SIG-M5 treated with dmso at 0.1 percent for 504 hours (cell line): ENCODE measurements around the gene JMJD8.

Source experiments
- DNase-seq: peaks from one replicate; lab custom pipeline; 2025; ENCODE audit not compliant: unreplicated experiment; lab: John Stamatoyannopoulos, UW

Gene JMJD8

DNA sequence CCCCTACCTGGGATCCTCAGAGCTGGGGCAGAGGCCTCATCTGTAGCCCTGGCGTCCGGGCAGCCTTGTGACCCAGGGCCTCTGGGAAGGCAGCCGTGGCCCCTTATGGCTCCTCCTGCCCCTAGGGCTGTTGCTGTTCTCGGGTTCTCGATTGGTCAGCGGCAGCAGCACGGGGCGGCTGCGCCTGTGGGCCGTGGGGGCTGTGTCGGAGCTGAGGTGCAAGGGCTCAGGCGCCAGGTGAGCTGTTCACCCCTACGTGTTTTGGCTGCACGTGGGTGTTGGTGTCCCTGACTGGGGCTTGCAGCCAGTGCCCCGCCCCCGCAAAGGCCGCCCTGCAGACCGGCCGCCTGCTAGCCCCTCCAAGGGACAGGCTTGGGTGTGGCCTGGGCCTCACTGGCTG, 22.0 kb downstream of the JMJD8 start:
- no peak for DNase-seq

DNA sequence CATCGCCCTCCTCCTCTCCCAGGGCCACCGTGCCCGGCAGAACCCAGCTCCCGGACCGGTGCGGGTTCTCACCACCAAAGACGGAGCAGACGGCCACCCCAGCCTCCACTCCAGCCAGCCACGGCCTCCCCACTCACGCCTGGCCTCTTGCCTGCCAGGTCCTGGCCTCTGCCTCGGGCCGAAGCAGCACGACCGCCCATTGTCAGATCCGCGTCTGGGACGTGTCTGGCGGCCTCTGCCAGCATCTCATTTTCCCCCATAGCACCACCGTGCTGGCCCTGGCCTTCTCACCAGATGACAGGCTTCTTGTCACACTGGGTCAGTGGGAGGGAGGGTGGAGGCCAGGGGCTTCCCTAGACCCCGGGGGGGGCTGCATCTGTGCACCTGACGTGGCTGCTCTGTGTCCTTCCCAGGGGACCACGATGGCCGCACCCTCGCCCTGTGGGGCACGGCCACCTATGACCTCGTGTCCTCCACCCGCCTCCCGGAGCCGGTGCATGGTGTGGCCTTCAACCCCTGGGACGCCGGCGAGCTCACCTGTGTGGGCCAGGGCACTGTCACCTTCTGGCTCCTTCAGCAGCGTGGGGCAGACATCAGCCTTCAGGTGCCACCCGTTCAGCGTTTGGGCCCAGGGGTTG, 22.8 kb downstream of the JMJD8 start:
- DNase-seq, result no peak

- DNase-seq, result peak; percentile 77
These were observed 23.5 kb downstream of the JMJD8 start for GRCh38 chr16:660459-661183.

GRCh38 chr16:660132-660458, 24.0 kb downstream of the JMJD8 start:
- no peak for DNase-seq

GRCh38 chr16:659618-660017, 24.5 kb downstream of the JMJD8 start:
- DNase-seq, result no peak

- DNase-seq, result no peak
These were observed 25.2 kb downstream of the JMJD8 start for GRCh38 chr16:658679-659571.

DNA sequence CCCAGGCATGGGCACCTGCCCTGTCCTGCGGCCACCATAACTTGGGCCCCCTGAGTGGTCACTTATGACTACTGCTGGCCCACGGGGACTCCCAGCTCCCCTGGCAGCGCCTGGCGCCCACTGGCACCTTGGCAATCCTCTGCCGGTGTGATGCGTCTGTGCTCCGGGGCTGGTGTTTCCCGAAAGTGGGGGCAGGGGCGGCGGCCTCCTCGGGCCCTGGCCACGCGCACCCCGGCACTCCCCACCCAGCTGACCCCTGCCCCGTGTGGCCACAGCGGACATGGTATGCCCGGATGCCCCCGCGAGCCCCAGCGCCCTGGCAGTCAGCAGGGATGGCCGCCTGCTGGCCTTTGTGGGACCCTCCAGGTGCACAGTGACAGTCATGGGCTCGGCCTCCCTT, 26.6 kb downstream of the JMJD8 start:
- DNase-seq, result no peak

DNA sequence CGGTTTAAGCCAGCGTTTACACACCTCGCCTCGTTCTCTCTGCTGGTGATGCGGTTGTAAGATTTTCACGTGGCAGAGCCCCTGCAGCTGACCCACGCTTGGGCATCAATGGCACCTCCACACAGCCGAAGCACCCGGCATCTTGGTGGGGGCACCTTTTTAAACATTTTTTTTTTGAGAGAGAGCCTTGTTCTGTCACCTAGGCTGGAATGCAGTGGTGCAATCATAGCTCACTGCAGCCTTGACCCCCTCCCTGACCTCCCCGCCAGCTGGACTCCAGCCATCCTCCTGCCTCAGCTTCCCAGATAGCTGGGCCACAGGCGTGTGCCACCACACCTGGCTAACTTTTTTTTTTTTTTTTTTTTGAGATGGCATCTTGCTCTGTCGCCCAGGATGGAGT, 30.1 kb downstream of the JMJD8 start:
- no peak for DNase-seq

DNA sequence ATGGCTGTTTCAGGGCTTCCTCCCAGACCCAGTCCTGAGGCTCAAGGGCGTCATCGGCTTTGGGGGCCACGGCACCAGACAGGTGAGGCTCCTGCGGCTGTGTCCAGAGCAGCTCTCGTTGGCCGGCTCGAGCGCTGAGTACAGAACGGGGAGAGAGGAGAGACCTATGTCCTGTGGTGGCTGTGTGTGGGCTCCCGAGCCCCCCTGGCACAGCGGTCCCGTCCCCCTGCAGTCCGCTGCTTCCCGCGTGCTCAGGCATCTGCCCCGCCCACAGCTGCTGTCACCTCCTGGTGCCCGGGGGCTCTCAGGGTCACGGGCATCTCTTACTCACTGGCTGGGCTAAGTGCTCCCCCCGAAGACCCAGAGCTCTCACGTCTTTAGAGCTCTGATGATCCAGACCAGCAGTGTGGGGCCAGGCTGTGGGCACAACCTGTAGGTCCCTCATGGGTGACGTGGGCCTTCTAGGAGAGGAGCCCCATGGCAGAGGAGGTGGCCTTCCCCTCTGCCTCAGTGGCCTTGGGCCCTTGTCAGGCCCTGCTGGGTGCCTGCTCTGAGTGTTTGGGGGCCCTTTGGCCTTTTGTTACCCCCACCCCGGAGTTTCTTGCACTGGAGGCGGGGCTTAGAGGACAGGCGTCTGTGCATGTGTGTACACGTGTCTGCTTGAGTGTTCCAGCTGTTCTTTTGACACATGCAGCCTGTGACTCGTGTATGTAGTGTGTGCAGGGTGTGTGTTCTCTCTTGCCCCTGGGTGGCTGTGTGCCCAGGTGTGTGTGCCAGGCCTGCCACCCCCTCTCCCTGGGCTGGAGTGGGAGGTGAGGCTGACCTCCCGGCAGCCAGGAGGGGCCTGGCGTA, 31.5 kb downstream of the JMJD8 start:
- DNase-seq, result no peak

- DNase-seq, result no peak
These were observed 32.3 kb downstream of the JMJD8 start for GRCh38 chr16:651844-652243.

- peak; percentile 27 for DNase-seq
These were observed 34.5 kb downstream of the JMJD8 start for GRCh38 chr16:649631-650030.

DNA sequence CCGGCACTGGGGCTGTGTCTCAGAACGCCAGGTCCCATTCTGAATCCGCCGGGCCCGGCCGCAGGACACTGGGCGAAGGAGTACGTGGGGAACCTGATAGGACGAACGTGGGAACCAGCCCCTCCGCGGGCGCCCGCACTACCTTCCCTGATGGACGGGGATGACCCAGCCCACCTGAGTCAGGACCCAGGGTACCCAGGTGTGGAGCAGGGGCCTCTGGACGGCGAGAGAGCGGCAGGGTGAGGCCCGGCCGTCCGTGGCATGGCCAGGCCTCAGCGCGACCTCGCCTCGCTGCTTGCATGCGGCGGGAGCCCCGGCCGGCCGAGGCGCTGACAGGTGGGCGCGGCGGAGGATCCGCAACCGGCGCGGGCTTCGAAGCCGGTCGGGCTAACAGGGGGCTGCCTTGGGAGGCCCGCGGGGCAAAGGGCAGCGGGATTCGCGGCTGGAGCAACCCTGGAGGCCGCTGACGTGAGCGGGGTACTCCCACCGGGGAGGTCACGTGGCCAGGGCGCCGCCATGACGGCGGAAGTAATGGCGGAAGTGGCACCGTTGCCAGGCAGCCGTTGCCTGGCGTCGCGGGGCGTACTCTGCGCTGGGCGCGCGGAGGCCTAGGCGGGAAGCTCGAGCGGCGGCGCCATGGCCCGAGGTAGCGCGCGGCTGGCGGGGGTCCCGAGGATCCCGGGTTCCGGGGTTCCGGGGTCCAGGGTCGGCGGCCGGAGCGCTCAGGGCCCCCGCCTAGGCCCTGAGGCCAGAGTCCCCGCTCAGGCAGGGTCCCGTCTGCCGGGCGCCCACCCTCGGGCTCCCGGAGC, 35.1 kb downstream of the JMJD8 start, which contains the start of gene WDR90:
Gene WDR90 (plus strand): TSS at position 585 of the 809 bp plus-strand sequence. CDS start 52 bp downstream, at position 637.
- DNase-seq, result peak; percentile 87

- DNase-seq, result peak; percentile 17
These were observed 35.9 kb downstream of the JMJD8 start for GRCh38 chr16:648071-648780.

DNA sequence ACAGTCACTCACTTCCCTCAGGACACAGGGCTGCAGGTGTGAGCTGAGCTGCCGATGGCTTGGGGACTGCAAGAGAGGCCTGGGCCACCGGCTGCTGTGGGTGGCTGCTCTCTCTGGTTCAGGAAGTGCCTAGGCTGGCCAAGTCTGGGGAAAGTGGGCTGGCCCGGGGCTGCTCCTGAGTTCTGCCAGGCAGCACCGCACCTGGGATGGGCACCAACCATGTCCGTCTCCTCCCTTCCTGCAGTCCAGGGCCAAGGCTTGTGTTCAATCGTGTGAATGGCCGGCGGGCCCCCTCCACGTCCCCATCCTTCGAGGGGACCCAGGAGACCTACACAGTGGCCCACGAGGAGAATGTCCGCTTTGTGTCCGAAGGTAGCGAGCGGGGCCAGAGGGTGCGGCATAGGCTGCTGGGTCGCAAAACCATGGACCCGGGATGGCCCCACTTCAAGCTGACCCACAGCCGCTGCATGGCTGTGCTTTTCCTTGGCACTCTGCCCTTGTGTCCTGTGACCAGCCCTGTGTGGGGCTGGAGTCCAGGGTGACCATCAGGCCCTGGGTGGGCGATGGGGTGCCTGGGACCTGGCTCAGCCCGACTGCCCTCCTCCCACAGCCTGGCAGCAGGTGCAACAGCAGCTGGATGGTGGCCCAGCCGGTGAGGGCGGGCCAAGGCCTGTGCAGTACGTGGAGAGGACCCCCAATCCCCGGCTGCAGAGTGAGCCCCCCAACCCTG, 36.8 kb downstream of the JMJD8 start:
- DNase-seq, result no peak

GRCh38 chr16:646679-647172, 37.4 kb downstream of the JMJD8 start:
- no peak for DNase-seq

GRCh38 chr16:645852-646678, 38.1 kb downstream of the JMJD8 start:
- DNase-seq, result no peak

- DNase-seq, result no peak
These were observed 39.6 kb downstream of the JMJD8 start for GRCh38 chr16:644556-644955.

GRCh38 chr16:643050-643368, 41.1 kb downstream of the JMJD8 start:
- no peak for DNase-seq
